Thoracic aorta (tissue), 2 donors: ENCODE results near the gene HOXC4. TPM values are rescaled to one million over a fixed set of nuclear protein-coding genes. Genes with fewer than 3 reads are reported as not detected.

ENCODE experiments used
- ATAC-seq: fragments of 150-250 bp; one replicate; pipeline ENCODE4 v1.8.0; 2017; ENCODE audit warnings: low read depth; ENCODE audit not compliant: insufficient number of reproducible peaks, low FRiP score
- DNase-seq: peaks from one replicate; pipeline ENCODE4 v3.0.0-alpha.2; 2020; ENCODE audit warnings: low spot score
- H3K27ac ChIP-seq, 2 donors: fragments of 200-600 bp; sonication (generic); 1 replicate in 1 of 2; 2 replicates in 1 of 2; pipeline ENCODE4 v1.5.1; 2016; ENCODE audit warnings: mild to moderate bottlenecking in 2 of 2, moderate library complexity in 2 of 2
- H3K27me3 ChIP-seq: fragments of 200-600 bp; sonication (generic); replicated peaks from 2 replicates; pipeline ENCODE4 v1.6.0; 2016; ENCODE audit warnings: mild to moderate bottlenecking; ENCODE audit not compliant: insufficient read depth
- H3K36me3 ChIP-seq: fragments of 200-600 bp; sonication (generic); one replicate; pipeline ENCODE4 v1.5.1; 2016
- H3K4me1 ChIP-seq, 2 donors: fragments of 200-600 bp; sonication (generic); 1 replicate in 1 of 2; 2 replicates in 1 of 2; pipeline versions ENCODE4 v1.5.1 to v1.6.0; 2016; ENCODE audit warnings: low read depth in 2 of 2, mild to moderate bottlenecking in 1 of 2; ENCODE audit not compliant: control insufficient read depth in 1 of 2
- H3K4me3 ChIP-seq: fragments of 200-600 bp; sonication (generic); 2 replicates; pipeline ENCODE4 v1.5.1; 2016; ENCODE audit warnings: mild to moderate bottlenecking
- H3K9me3 ChIP-seq: fragments of 200-600 bp; sonication (generic); 2 replicates; pipeline ENCODE4 v1.5.1; 2016
- CTCF ChIP-seq: fragments of 200-600 bp; sonication (generic); IDR thresholded peaks from one replicate; pipeline ENCODE4 v1.5.1; 2019; ENCODE audit warnings: antibody characterized with exemption
- total RNA-seq, 2 donors: library from RNA; depleted of rRNA; stranded (reverse); fragments of >200 nt; gene quantifications; one replicate each; pipeline versions ENCODE4 v1.1.0 to v1.2.3, GENCODE V29; 2016

HOXC4 gene
- total RNA-seq, 2 donors from 2014 or later = 1.2 TPM; not detected in 1

- H3K36me3 ChIP-seq = no peaks in the 10 kb centered on the region
- H3K4me1 ChIP-seq = peaks cover 3 to 21% of the 10 kb centered on the region in 2 donors
- ATAC-seq (peak; percentile 4), DNase-seq (no peak)
- H3K4me3 ChIP-seq = peak overlapping the region; percentile 59
- peak overlapping the region in 1 of 2 donors; percentile 14 for H3K27ac ChIP-seq
- TF ChIP-seq CTCF = no peak
- no peaks in the 10 kb centered on the region for H3K27me3 ChIP-seq
- H3K9me3 ChIP-seq = no peaks in the 10 kb centered on the region
Measured at GRCh38 chr12:54009171-54010052, 44.2 kb upstream of the HOXC4 start.

GRCh38 chr12:54010053-54010971 is 43.3 kb upstream of the HOXC4 start:
- Histone ChIP-seq H3K27me3 (no peaks in the 10 kb centered on the region), H3K4me3 (no peak overlapping the region), H3K36me3 (no peaks in the 10 kb centered on the region), H3K9me3 (no peaks in the 10 kb centered on the region), H3K27ac (peak overlapping the region in 1 of 2 donors; percentile 14), H3K4me1 (peaks cover 3 to 25% of the 10 kb centered on the region in 2 donors)
- no peak for DNase-seq
- ATAC-seq = no peak
- TF ChIP-seq CTCF = no peak

- ATAC-seq (no peak), DNase-seq (no peak)
- Histone ChIP-seq H3K27ac (no peak overlapping the region), H3K4me3 (no peak overlapping the region), H3K9me3 (no peaks in the 10 kb centered on the region), H3K36me3 (no peaks in the 10 kb centered on the region), H3K4me1 (peaks cover 3 to 20% of the 10 kb centered on the region in 2 donors), H3K27me3 (no peaks in the 10 kb centered on the region)
- no peak for TF ChIP-seq CTCF
Measured at GRCh38 chr12:54010972-54011664, 42.5 kb upstream of the HOXC4 start.

GRCh38 chr12:54011665-54012532 is 41.7 kb upstream of the HOXC4 start:
- Histone ChIP-seq H3K27ac (no peak overlapping the region), H3K36me3 (no peaks in the 10 kb centered on the region), H3K9me3 (no peaks in the 10 kb centered on the region), H3K4me3 (no peak overlapping the region), H3K27me3 (no peaks in the 10 kb centered on the region), H3K4me1 (peaks cover 3 to 17% of the 10 kb centered on the region in 2 donors)
- TF ChIP-seq CTCF = no peak
- ATAC-seq (no peak), DNase-seq (no peak)
